Suprapubic skin (tissue), 4 donors: ENCODE data around the gene RNF145. TPM values are rescaled to one million over a fixed set of nuclear protein-coding genes. Genes with fewer than 3 reads are reported as not detected.
"Not testable (repeated sequence)": the region's sequence is repeated elsewhere in the genome, so short reads cannot be mapped to it uniquely, and the experiment has no call there.

Source experiments
- DNase-seq, 2 donors: peaks; one replicate each; pipeline ENCODE4 v3.0.0-alpha.2; 2019; ENCODE audit warnings: low spot score in 2 of 2
- H3K27ac ChIP-seq: fragments of 200-600 bp; sonication (generic); one replicate; pipeline ENCODE4 v1.5.1; 2019
- H3K27me3 ChIP-seq: fragments of 200-600 bp; sonication (generic); one replicate; pipeline ENCODE4 v1.5.1; 2019
- H3K36me3 ChIP-seq: fragments of 200-600 bp; sonication (generic); one replicate; pipeline ENCODE4 v1.5.1; 2019
- H3K4me1 ChIP-seq: fragments of 200-600 bp; sonication (generic); one replicate; pipeline ENCODE4 v1.5.1; 2019
- H3K4me3 ChIP-seq: fragments of 200-600 bp; sonication (generic); one replicate; pipeline ENCODE4 v1.5.1; 2019; ENCODE audit warnings: mild to moderate bottlenecking
- H3K9me3 ChIP-seq: fragments of 200-600 bp; sonication (generic); one replicate; pipeline ENCODE4 v1.5.1; 2019
- EP300 ChIP-seq: sonication (generic); formaldehyde crosslinking; IDR thresholded peaks from one replicate; pipeline ENCODE4 v1.6.1; 2017; ENCODE audit warnings: antibody characterized with exemption
- POLR2A ChIP-seq, 2 donors: fragments of 450-650 bp; IDR thresholded peaks; one replicate each; pipeline ENCODE4 v1.6.1; 2017; ENCODE audit warnings: antibody characterized with exemption in 2 of 2, mild to moderate bottlenecking in 2 of 2, moderate library complexity in 2 of 2
- POLR2AphosphoS5 ChIP-seq, 3 donors: sonication (generic); formaldehyde crosslinking; IDR thresholded peaks; one replicate each; pipeline ENCODE4 v1.6.1; 2017; ENCODE audit warnings: antibody characterized with exemption in 3 of 3
- WGBS: methylation state at CpG from one replicate; pipeline ENCODE4 v1.1.5; 2018; 5-methylcytosine and 5-hydroxymethylcytosine counted together
- total RNA-seq, 4 donors: library from RNA; depleted of rRNA; stranded (reverse); fragments of >200 nt; gene quantifications; one replicate each; pipeline ENCODE4 v1.1.0, GENCODE V29; 2016
- TF ChIP-seq, protein P1 (sequence below), 2 donors: fragments of 200-600 bp in 1 of 2; fragments of 450-650 bp in 1 of 2; sonication (generic) in 1 of 2; IDR thresholded peaks; one replicate each; pipeline ENCODE4 v1.5.1; 2016 to 2019; ENCODE audit warnings: antibody characterized with exemption in 2 of 2, mild to moderate bottlenecking in 1 of 2, moderate library complexity in 1 of 2

RNF145 gene
- total RNA-seq, 4 donors from 2014 or later: 37.4 to 57.0 (median 48.2) TPM

DNA sequence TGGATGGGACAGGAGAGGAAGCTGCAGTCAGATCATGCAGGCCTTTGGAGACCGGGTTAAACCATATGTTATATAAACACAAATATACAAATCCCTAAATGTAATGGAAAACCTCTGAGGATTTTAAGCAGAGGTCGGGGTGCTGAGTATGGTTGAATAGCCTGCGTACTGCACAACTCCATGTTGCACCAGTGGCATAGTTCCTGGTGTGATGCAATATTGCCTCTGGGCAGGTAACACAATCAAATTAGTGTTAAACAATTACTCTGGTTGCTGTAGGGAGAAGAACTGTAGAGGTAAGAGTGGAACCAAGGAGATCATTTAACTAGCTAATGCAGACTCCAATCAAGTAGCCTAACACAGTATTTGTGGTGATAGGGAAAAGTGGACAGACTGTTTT is 21.3 kb upstream of the RNF145 start:
- H3K36me3 ChIP-seq: no peaks in the 10 kb centered on the region
- H3K4me3 ChIP-seq: no peak overlapping the region
- 64% methylated on average over 3 of the region's 3 CpGs for WGBS
- H3K27ac ChIP-seq: no peak overlapping the region
- no peak for DNase-seq
- H3K9me3 ChIP-seq: no peaks in the 10 kb centered on the region
- H3K27me3 ChIP-seq: no peaks in the 10 kb centered on the region
- peaks cover 10% of the 10 kb centered on the region for H3K4me1 ChIP-seq
- TF ChIP-seq POLR2AphosphoS5 (IDR thresholded peaks at IDR 0.05) (no peak), EP300 (no peak), POLR2A (IDR thresholded peaks at IDR 0.05) (no peak)
- TF ChIP-seq, protein P1, sequence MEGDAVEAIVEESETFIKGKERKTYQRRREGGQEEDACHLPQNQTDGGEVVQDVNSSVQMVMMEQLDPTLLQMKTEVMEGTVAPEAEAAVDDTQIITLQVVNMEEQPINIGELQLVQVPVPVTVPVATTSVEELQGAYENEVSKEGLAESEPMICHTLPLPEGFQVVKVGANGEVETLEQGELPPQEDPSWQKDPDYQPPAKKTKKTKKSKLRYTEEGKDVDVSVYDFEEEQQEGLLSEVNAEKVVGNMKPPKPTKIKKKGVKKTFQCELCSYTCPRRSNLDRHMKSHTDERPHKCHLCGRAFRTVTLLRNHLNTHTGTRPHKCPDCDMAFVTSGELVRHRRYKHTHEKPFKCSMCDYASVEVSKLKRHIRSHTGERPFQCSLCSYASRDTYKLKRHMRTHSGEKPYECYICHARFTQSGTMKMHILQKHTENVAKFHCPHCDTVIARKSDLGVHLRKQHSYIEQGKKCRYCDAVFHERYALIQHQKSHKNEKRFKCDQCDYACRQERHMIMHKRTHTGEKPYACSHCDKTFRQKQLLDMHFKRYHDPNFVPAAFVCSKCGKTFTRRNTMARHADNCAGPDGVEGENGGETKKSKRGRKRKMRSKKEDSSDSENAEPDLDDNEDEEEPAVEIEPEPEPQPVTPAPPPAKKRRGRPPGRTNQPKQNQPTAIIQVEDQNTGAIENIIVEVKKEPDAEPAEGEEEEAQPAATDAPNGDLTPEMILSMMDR (IDR thresholded peaks at IDR 0.05): no peak

DNA sequence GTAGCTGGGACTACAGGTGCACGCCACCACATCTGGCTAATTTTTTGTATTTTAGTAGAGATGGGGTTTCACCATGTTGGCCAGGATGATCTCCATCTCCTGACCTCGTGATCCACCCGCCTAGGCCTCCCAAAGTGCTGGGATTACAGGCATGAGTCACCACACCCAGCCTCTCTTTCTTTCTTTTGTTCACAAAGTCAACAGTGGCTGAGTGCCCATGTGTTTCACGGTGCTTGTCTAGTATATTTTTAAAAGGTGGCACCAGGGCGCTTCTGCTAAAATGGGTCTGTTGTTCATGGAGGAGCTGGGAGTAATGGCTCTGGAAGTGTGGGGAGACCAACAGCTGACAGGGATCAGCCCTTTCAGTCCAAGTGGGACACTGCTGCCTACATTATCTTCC is 18.7 kb upstream of the RNF145 start:
- peaks cover 10% of the 10 kb centered on the region for H3K4me1 ChIP-seq
- H3K27ac ChIP-seq, H3K27me3 ChIP-seq, H3K4me3 ChIP-seq, DNase-seq, H3K9me3 ChIP-seq, H3K36me3 ChIP-seq: not testable (repeated sequence)
- WGBS: 52% methylated on average over 5 of the region's 5 CpGs

DNA sequence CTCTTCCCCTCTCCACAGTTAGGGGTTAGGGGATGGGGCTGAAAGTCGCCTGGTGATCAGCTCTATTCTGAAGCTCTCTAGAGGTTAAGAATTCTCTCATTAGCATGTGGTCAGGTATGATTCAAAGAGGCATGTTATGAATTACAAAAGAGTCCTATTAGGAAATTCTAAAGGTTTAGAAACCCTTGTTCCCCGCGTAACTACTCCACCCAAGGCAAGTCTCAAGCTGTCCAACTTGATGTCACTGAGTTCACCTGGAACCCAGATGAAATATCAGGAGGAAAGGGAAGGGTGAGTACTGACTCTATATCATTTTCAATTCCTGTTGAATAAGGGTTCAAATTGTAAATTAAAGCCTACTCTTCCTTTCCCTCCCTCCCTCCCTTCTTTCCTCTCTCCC is 18.1 kb upstream of the RNF145 start:
- TF ChIP-seq, protein P1 (IDR thresholded peaks at IDR 0.05): no peak
- TF ChIP-seq POLR2AphosphoS5 (IDR thresholded peaks at IDR 0.05): no peak
- no peak for TF ChIP-seq EP300
- TF ChIP-seq POLR2A (IDR thresholded peaks at IDR 0.05): no peak
- H3K27me3 ChIP-seq: no peaks in the 10 kb centered on the region
- no peak for DNase-seq

DNA sequence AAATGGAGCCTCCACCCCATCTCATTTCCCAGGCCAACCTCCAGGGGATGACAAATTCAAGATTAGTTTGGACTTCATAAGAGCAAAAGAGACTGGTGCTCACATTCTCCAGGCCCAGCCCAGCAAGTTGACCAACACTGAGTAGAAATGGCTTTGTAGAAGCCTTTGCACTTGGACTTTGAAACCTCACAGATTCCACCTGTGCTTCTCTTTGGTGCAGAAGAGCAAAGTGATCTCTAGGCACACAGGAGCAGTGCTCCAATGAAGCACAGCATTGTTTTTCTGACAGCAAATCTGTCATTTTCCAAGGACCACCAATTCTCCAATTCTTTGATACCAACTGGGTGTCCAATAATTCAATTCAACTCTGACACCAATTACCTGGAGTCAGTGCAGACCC is 17.1 kb upstream of the RNF145 start:
- H3K4me3 ChIP-seq: no peak overlapping the region
- TF ChIP-seq, protein P1 (IDR thresholded peaks at IDR 0.05): no peak
- no peaks in the 10 kb centered on the region for H3K9me3 ChIP-seq
- H3K27me3 ChIP-seq: no peaks in the 10 kb centered on the region
- H3K27ac ChIP-seq: no peak overlapping the region
- H3K4me1 ChIP-seq: peaks cover 10% of the 10 kb centered on the region
- no peak for DNase-seq
- H3K36me3 ChIP-seq: no peaks in the 10 kb centered on the region

More for the DNA sequence above, 18.1 kb upstream of the RNF145 start:
- WGBS: 64% methylated on average over 3 of the region's 3 CpGs
- Histone ChIP-seq H3K27ac (no peak overlapping the region), H3K4me3 (no peak overlapping the region), H3K9me3 (no peaks in the 10 kb centered on the region), H3K4me1 (peaks cover 10% of the 10 kb centered on the region), H3K36me3 (no peaks in the 10 kb centered on the region)

DNA sequence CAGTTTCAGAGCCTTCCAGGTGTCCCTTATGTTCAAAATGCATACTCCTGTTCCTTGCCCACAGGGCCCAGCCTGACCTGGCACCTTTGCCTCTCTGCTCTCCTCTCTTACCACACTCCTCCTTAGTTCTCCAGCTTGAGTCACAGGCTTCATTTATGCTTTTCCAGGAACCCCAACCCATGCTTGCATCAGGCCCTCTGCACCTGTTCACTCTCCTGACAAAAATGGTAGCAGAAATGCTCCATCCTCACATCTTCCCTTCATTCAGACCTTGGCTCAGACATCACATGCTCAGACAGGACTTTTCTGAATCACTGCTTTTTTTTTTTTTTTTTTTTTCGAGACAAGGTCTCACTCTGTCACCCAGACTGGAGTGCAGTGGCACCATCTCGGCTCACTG is 15.1 kb upstream of the RNF145 start:
- H3K9me3 ChIP-seq: no peaks in the 10 kb centered on the region
- H3K27me3 ChIP-seq: no peaks in the 10 kb centered on the region
- 51% methylated on average over 2 of the region's 2 CpGs for WGBS
- H3K4me3 ChIP-seq: no peak overlapping the region
- TF ChIP-seq POLR2AphosphoS5 (IDR thresholded peaks at IDR 0.05) (no peak), EP300 (no peak), POLR2A (IDR thresholded peaks at IDR 0.05) (no peak)
- TF ChIP-seq, protein P1 (IDR thresholded peaks at IDR 0.05): no peak
- H3K27ac ChIP-seq: no peak overlapping the region
- H3K36me3 ChIP-seq: no peaks in the 10 kb centered on the region
- DNase-seq: no peak
- H3K4me1 ChIP-seq: peaks cover 6% of the 10 kb centered on the region

DNA sequence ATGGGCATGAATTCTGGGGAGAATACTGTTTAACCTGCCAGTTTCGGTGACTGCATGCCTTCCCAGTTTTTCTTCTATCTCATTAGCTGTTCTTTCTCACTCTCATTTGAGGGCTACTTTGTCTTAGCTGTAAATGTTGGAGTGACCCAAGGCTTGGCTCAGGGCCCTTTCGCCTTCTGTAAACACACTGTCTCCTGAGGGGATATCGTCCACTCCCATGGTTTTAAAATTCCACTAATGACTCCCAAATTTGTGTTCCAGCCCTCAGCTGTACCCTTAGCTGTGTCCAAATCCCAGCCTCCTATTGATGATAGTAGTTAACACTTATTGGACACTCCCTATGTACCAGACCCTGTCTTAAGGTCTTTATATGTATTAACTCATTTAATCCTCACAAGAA is 14.1 kb upstream of the RNF145 start:
- WGBS: 87% methylated on average over 3 of the region's 3 CpGs
- no peak for TF ChIP-seq POLR2AphosphoS5 (IDR thresholded peaks at IDR 0.05)
- TF ChIP-seq POLR2A (IDR thresholded peaks at IDR 0.05): no peak
- TF ChIP-seq, protein P1 (IDR thresholded peaks at IDR 0.05): no peak
- TF ChIP-seq EP300: no peak
- no peaks in the 10 kb centered on the region for H3K27me3 ChIP-seq
- H3K27ac ChIP-seq: no peak overlapping the region
- no peak overlapping the region for H3K4me3 ChIP-seq
- H3K36me3 ChIP-seq: no peaks in the 10 kb centered on the region
- no peaks in the 10 kb centered on the region for H3K9me3 ChIP-seq
- H3K4me1 ChIP-seq: peaks cover 8% of the 10 kb centered on the region
- no peak for DNase-seq
